DOHH2 (cell line): ENCODE results near the gene ALG3.

ENCODE experiments used
- H3F3A ChIP-seq: fragments of 200-600 bp; sonication (generic), shearing (Covaris generic); 2 replicates; pipeline ENCODE4 v1.6.0; 2016; ENCODE audit warnings: antibody characterized with exemption, mild to moderate bottlenecking; ENCODE audit not compliant: control insufficient read depth, insufficient read depth
- H3K27ac ChIP-seq: fragments of 200-600 bp; sonication (generic); 2 replicates; pipeline ENCODE4 v1.5.1; 2014; ENCODE audit warnings: low read depth, mild to moderate bottlenecking, low read length, moderate library complexity
- H3K27me3 ChIP-seq: fragments of 200-600 bp; sonication (generic); 2 replicates; pipeline ENCODE4 v1.6.1; 2014; ENCODE audit warnings: mild to moderate bottlenecking, low read length, mixed read lengths; ENCODE audit not compliant: control insufficient read depth
- H3K36me3 ChIP-seq: fragments of 200-600 bp; sonication (generic); 2 replicates; pipeline ENCODE4 v1.6.1; 2014; ENCODE audit warnings: mild to moderate bottlenecking, low read length, moderate library complexity, mixed read lengths; ENCODE audit not compliant: control insufficient read depth
- H3K4me1 ChIP-seq: fragments of 200-600 bp; sonication (generic); 2 replicates; pipeline ENCODE4 v1.6.1; 2014; ENCODE audit warnings: mild to moderate bottlenecking, low read length, mixed read lengths; ENCODE audit not compliant: control insufficient read depth
- H3K4me2 ChIP-seq: fragments of 200-600 bp; sonication (generic); 2 replicates; pipeline ENCODE4 v1.6.0; 2014; ENCODE audit warnings: mild to moderate bottlenecking, low read length, moderate library complexity
- H3K4me3 ChIP-seq: fragments of 200-600 bp; sonication (generic); 2 replicates; pipeline ENCODE4 v1.5.1; 2014; ENCODE audit warnings: mild to moderate bottlenecking, low read length, mixed read lengths
- H3K79me2 ChIP-seq: fragments of 200-600 bp; sonication (generic); 2 replicates; pipeline ENCODE4 v1.6.1; 2014; ENCODE audit warnings: mild to moderate bottlenecking, low read length, mixed read lengths; ENCODE audit not compliant: control insufficient read depth
- H3K9me2 ChIP-seq: fragments of 200-600 bp; sonication (generic); replicated peaks from 2 replicates; pipeline ENCODE4 v1.6.1; 2014; ENCODE audit warnings: mild to moderate bottlenecking, low read length, mixed read lengths; ENCODE audit not compliant: control insufficient read depth
- H3K9me3 ChIP-seq: fragments of 200-600 bp; sonication (generic); 2 replicates; pipeline ENCODE4 v1.6.1; 2014; ENCODE audit warnings: antibody characterized with exemption, low read length, mixed read lengths; ENCODE audit not compliant: control insufficient read depth, insufficient read depth
- H4K20me1 ChIP-seq: fragments of 200-600 bp; sonication (generic); 2 replicates; pipeline ENCODE4 v1.6.0; 2014; ENCODE audit warnings: low read depth, mild to moderate bottlenecking, antibody characterized with exemption, low read length, moderate library complexity; ENCODE audit not compliant: control insufficient read depth, insufficient read depth
- CTCF ChIP-seq: fragments of 200-600 bp; sonication (generic); IDR thresholded peaks from one replicate; pipeline ENCODE4 v1.5.1; 2014; ENCODE audit warnings: antibody characterized with exemption, mild to moderate bottlenecking, low read depth, low read length; ENCODE audit not compliant: poor library complexity, severe bottlenecking
- EZH2phosphoT487 ChIP-seq: fragments of 200-600 bp; sonication (generic); IDR thresholded peaks from 2 replicates; pipeline ENCODE4 v1.6.1; 2017; ENCODE audit warnings: borderline replicate concordance, mild to moderate bottlenecking, antibody characterized with exemption, low read length, moderate library complexity, mixed read lengths

Gene ALG3

DNA sequence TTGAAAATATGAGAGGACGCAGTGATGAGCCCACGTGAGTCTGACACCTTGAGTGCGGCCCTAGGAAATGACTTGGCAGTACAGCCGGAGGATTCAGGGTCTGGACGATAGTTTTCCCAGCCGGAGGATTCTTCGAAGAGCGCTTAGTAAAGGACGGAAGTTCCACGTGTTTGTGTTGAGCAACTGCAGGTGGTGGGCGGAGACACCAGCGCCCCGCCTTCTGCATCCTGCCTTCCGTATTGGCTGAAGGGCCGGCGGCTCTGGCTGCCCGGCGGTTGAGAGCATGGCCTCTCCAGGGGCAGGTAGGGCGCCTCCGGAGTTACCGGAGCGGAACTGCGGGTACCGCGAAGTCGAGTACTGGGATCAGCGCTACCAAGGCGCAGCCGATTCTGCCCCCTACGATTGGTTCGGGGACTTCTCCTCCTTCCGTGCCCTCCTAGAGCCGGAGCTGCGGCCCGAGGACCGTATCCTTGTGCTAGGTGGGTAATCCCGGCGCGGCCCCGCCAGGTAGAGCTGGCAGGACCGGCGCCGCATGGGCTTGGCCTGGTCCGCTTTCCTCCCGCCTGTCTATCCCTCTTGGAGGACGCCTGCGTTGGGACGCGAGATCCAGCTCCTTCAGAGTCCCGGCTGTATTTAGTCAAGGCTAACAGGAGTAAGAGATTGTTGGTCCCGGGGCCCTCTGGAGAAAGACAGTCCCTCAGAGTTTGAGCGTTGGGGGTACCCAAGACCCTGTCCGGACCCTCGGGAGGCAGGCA lies 827 bp upstream of the ALG3 start, which contains the start of gene EEF1AKMT4:
Gene EEF1AKMT4, plus strand, starts transcription at position 261 of the 755 bp plus-strand sequence. Its CDS starts 23 bp downstream, at position 284.
- Histone ChIP-seq H3K27me3 (no peaks in the 10 kb centered on the region), H3K27ac (peak within 1 kb of the TSS; percentile 86), H3K9me3 (no peaks in the 10 kb centered on the region), H3K4me1 (peaks cover 12% of the 10 kb centered on the region), H3K9me2 (no peaks in the 10 kb centered on the region), H3K79me2 (peaks cover 56% of the 10 kb centered on the region), H3K4me2 (peak within 1 kb of the TSS; percentile 100), H3K4me3 (peak within 1 kb of the TSS; percentile 91), H3F3A (peaks cover 4% of the 10 kb centered on the region), H3K36me3 (peaks cover 23% of the 10 kb centered on the region), H4K20me1 (no peaks in the 10 kb centered on the region)
- TF ChIP-seq EZH2phosphoT487, result no peak
- TF ChIP-seq CTCF, result no peak

DNA sequence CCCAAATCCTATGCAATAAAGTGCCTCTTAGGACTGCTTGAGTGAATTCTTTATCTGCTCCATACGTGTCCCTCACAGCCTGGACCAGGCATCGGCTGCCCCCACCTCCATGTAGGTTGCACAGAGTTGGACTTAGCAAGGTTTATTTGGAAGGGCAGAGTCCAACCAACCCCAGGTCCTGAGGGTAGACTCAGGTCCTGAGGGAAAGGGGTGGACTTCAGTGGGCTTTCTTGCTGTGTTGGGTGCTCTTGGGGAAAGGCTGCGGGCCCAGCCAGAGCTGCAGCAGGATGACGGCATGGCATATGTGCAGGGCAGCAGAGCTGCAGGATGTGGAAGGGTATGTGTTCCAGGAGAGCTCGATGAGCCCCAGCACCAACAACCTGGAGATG lies 6.5 kb downstream of the ALG3 start:
- Histone ChIP-seq H3K4me3 (no peak overlapping the region), H3K79me2 (peaks cover 15% of the 10 kb centered on the region), H3K4me2 (no peak overlapping the region), H3K27me3 (no peaks in the 10 kb centered on the region), H3K27ac (no peak overlapping the region), H4K20me1 (no peaks in the 10 kb centered on the region), H3K9me2 (no peaks in the 10 kb centered on the region), H3K36me3 (peaks cover 38% of the 10 kb centered on the region), H3F3A (0 out of 2 replicates have a peak, but pooled peaks cover 2% of the 10 kb centered on the region), H3K9me3 (no peaks in the 10 kb centered on the region), H3K4me1 (peaks cover 7% of the 10 kb centered on the region)
- no peak for TF ChIP-seq CTCF
- TF ChIP-seq EZH2phosphoT487, result no peak

DNA sequence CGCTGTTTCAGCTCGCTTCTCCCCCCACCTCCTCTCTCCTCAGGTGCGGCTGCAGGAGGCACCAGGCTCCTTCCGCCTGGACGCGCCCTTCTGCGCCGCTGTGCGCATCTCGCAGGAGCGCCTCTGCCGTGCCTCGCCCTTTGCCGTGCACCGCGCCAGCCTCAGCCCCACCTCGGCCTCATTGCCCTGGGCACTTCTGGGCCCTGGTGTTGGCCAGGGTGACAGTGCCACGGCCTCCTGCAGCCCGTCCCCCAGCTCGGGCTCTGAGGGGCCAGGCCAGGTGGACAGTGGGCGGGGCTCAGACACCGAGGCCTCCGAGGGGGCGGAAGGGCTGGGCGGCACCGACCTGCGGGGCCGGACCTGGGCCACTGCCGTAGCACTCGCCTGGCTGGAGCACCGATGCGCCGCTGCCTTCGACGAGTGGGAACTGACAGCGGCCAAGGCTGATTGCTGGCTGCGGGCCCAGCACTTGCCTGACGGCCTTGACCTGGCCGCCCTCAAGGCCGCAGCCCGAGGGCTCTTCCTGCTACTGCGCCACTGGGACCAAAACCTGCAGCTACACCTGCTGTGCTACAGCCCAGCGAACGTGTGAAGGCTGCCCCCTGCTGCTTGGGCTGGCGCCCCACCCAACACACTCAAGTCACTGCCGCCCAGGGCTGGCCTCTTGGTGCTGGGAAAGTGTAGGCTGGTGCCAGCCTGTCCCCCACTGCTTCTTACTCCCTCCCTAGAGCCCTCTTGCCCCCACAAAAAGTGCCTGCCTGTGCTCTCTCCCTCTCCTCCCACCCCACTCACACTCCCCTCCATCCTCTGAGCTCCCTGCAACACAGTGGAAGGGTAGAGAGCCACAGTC lies 7.1 kb downstream of the ALG3 start:
- H3K27ac ChIP-seq, result no peak overlapping the region
- peaks cover 38% of the 10 kb centered on the region for H3K36me3 ChIP-seq
- peaks cover 7% of the 10 kb centered on the region for H3K4me1 ChIP-seq
- peaks cover 8% of the 10 kb centered on the region for H3K79me2 ChIP-seq
- no peaks in the 10 kb centered on the region for H4K20me1 ChIP-seq
- no peaks in the 10 kb centered on the region for H3K9me3 ChIP-seq
- H3F3A ChIP-seq, result 0 out of 2 replicates have a peak, but pooled peaks cover 2% of the 10 kb centered on the region
- H3K27me3 ChIP-seq, result no peaks in the 10 kb centered on the region
- TF ChIP-seq EZH2phosphoT487, result no peak
- peak; percentile 56 for TF ChIP-seq CTCF
- no peak overlapping the region for H3K4me2 ChIP-seq
- no peaks in the 10 kb centered on the region for H3K9me2 ChIP-seq
- H3K4me3 ChIP-seq, result no peak overlapping the region
